Mesenteric fat pad (tissue), 1 donor: ENCODE results near the gene KCNRG. TPM values are rescaled to one million over a fixed set of nuclear protein-coding genes. Genes with fewer than 3 reads are reported as not detected.
A peak's percentile ranks its signal among the peaks of the same experiment; 100 is the strongest.

Experiments used
- microRNA-seq: library from miRNA; unstranded; fragments of <30 nt; microRNA quantifications from one replicate; pipeline ENCODE4 v1.2.0, GENCODE V29; 2020; ENCODE audit warnings: borderline number of aligned reads
- total RNA-seq: library from RNA; stranded (reverse); fragmentation: NEBNext Ultra II Directional; extraction: Animal tissue kit (Norgen Biotek cat#: 25700); gene quantifications from one replicate; pipeline ENCODE4 v1.2.1, GENCODE V29; 2021
- donor health status: DM: yes; HTN: yes; CAD: no.

The KCNRG gene
- total RNA-seq, 1 donor from 2014 or later = 0.67 TPM

Small RNA genes lying within 50 kb of the gene (microRNA-seq; reads per million reads assigned to microRNA genes)
- gene MIR15A (673 reads per million, percentile 73 among the genes with 10 or more reads in this experiment), gene MIR16-1 (1,228 reads per million, percentile 81 among the genes with 10 or more reads in this experiment), gene MIR3613 (223 reads per million, percentile 59 among the genes with 10 or more reads in this experiment)

Other genes starting within 250 kb of the KCNRG start
- gene KPNA3, start 222.8 kb upstream of the KCNRG start, total RNA-seq = 36.5 TPM
- 6.4 TPM for gene SPRYD7, start 79.1 kb upstream of the KCNRG start, total RNA-seq
- gene TRIM13, start 18.4 kb upstream of the KCNRG start, total RNA-seq = 17.4 TPM